HepG2 (cell line): Measurements from ENCODE around the gene CSNK1G1. TPM values are rescaled to one million over a fixed set of nuclear protein-coding genes. Genes with fewer than 3 reads are reported as not detected.

Source experiments
- ATAC-seq: fragments of 200-7000 bp; cut with Tn5 transposase; 3 replicates; pipeline ENCODE4 v1.9.1; 2020; ENCODE audit warnings: mild to moderate bottlenecking, moderate library complexity
- BruUV-seq: library from RNA; stranded (reverse); fragments of 400-500 nt; replicated peaks from 2 replicates; lab custom pipeline; 2021; lab: Mats Ljungman, UMichigan
- CTCF ChIA-PET: fragments of 300-600 bp; formaldehyde crosslinking; extraction: SDS; loops from one replicate; lab custom pipeline; 2021; ENCODE audit warnings: low total read pairs, inconsistent platforms, low intra/inter-chr PET ratio; lab: Yijun Ruan, JAX
- POLR2A ChIA-PET: fragments of 350-600 bp; sonication (Branson Sonifier 250); formaldehyde crosslinking; loops from one replicate; lab custom pipeline; 2020; ENCODE audit warnings: antibody characterized with exemption, inconsistent platforms; lab: Yijun Ruan, JAX
- DNase-seq: peaks from one replicate; pipeline ENCODE4 v3.0.0-alpha.2; 2015; ENCODE audit warnings: low spot score
- FAIRE-seq: peaks from 3 replicates; lab custom pipeline; 2011; peaks lifted over from hg19 to GRCh38; lab: Jason Lieb, UNC
- H2AFZ ChIP-seq: one replicate; pipeline ENCODE4 v1.6.1; 2011; ENCODE audit warnings: low read length, inconsistent platforms
- H3K27ac ChIP-seq: fragments of 300-600 bp; 3 replicates; pipeline ENCODE4 v1.8.0; 2011; ENCODE audit warnings: mixed run types, mild to moderate bottlenecking, mixed read lengths, low read length, inconsistent platforms; ENCODE audit not compliant: insufficient read depth; ENCODE audit errors: extremely low read length
- H3K27me3 ChIP-seq, 2 experiments: fragments of 200-600 bp in 1 of 2; 2 replicates in 1 of 2; 3 replicates in 1 of 2; pipeline versions ENCODE4 v1.6.0 to v1.8.0; 2011; ENCODE audit warnings: low read length in 2 of 2, mild to moderate bottlenecking in 2 of 2, moderate library complexity in 2 of 2, inconsistent platforms in 1 of 2; ENCODE audit not compliant: insufficient read depth in 2 of 2, control insufficient read depth in 1 of 2
- H3K36me3 ChIP-seq, 2 experiments: fragments of 200-600 bp in 1 of 2; replicated peaks in 1 of 2; 2 replicates in 1 of 2; 3 replicates in 1 of 2; pipeline versions ENCODE4 v1.5.1 to v1.8.0; 2011; ENCODE audit warnings: low read length in 2 of 2, inconsistent platforms in 1 of 2; ENCODE audit not compliant: insufficient read depth in 2 of 2, control insufficient read depth in 1 of 2
- H3K4me1 ChIP-seq: 2 replicates; pipeline ENCODE4 v1.5.1; 2012; ENCODE audit warnings: low read length, inconsistent platforms; ENCODE audit not compliant: insufficient read depth
- H3K4me2 ChIP-seq: 2 replicates; pipeline ENCODE4 v1.6.0; 2011; ENCODE audit warnings: low read depth, low read length, inconsistent platforms
- H3K4me3 ChIP-seq, 3 experiments: fragments of 200-600 bp in 1 of 3; sonication (generic), shearing (Covaris generic) in 1 of 3; replicated peaks in 1 of 3; 2 replicates each; pipeline ENCODE4 v1.5.1; 2011 to 2016; ENCODE audit warnings: low read length in 3 of 3, inconsistent platforms in 2 of 3, low read depth in 2 of 3, mild to moderate bottlenecking in 2 of 3, control low read depth in 1 of 3, mixed read lengths in 1 of 3; ENCODE audit not compliant: insufficient read depth in 1 of 3
- H3K79me2 ChIP-seq: one replicate; pipeline ENCODE4 v1.6.1; 2011; ENCODE audit warnings: low read length, inconsistent platforms; ENCODE audit not compliant: insufficient read depth
- H3K9ac ChIP-seq: 2 replicates; pipeline ENCODE4 v1.6.0; 2011; ENCODE audit warnings: mild to moderate bottlenecking, low read depth, low read length, inconsistent platforms; ENCODE audit not compliant: insufficient read depth
- H3K9me3 ChIP-seq: 2 replicates; pipeline ENCODE4 v1.5.1; 2012; ENCODE audit warnings: mild to moderate bottlenecking, low read length
- H4K20me1 ChIP-seq: 2 replicates; pipeline ENCODE4 v1.6.0; 2011; ENCODE audit warnings: inconsistent platforms, mild to moderate bottlenecking, low read length, moderate library complexity; ENCODE audit not compliant: insufficient read depth
- ETV6 ChIP-seq: sonication (generic); formaldehyde crosslinking; conservative IDR thresholded peaks from 2 replicates; pipeline ENCODE4 v1.4.0; 2020; ENCODE audit warnings: missing genetic modification reagents
- MLLT10 ChIP-seq: sonication (generic); formaldehyde crosslinking; IDR thresholded peaks from 2 replicates; pipeline ENCODE4 v1.4.0; 2020; ENCODE audit warnings: missing genetic modification reagents
- POLR2A ChIP-seq, 2 experiments: IDR thresholded peaks; 2 replicates each; pipeline ENCODE4 v1.6.1; 2011; ENCODE audit warnings: low read depth in 2 of 2, low read length in 2 of 2, mild to moderate bottlenecking in 1 of 2, moderate library complexity in 1 of 2; ENCODE audit not compliant: insufficient read depth in 1 of 2
- SAP130 ChIP-seq: IDR thresholded peaks from 2 replicates; pipeline ENCODE4 v1.6.1; 2016; ENCODE audit warnings: low read depth
- SOX6 ChIP-seq, 2 experiments: fragments of 450-650 bp in 1 of 2; sonication (generic) in 1 of 2; formaldehyde crosslinking in 1 of 2; IDR thresholded peaks; 2 replicates each; pipeline versions ENCODE4 v1.4.0 to v1.6.1; 2017 to 2020; ENCODE audit warnings: antibody characterized with exemption in 1 of 2, mild to moderate bottlenecking in 1 of 2, missing genetic modification reagents in 1 of 2
- STAT5B ChIP-seq: sonication (generic); formaldehyde crosslinking; IDR thresholded peaks from 2 replicates; pipeline ENCODE4 v1.4.0; 2020; ENCODE audit warnings: missing genetic modification reagents
- ZNF619 ChIP-seq: sonication (generic); formaldehyde crosslinking; IDR thresholded peaks from 2 replicates; pipeline ENCODE4 v1.4.0; 2020; ENCODE audit warnings: mild to moderate bottlenecking, missing genetic modification reagents
- ZNF670 ChIP-seq: sonication (generic); formaldehyde crosslinking; IDR thresholded peaks from 2 replicates; pipeline ENCODE4 v1.8.0; 2022; ENCODE audit warnings: mild to moderate bottlenecking, missing genetic modification reagents, borderline replicate concordance
- WGBS: methylation state at CpG from one replicate; pipeline ENCODE4 v1.1.6; 2017; ENCODE audit warnings: low lambda C conversion rate; 5-methylcytosine and 5-hydroxymethylcytosine counted together
- in situ Hi-C: cut with HindIII; loops from 2 replicates; pipeline ENCODE4 v1.10.0; 2017; ENCODE audit warnings: low pct_unique_long_range_greater_than_20kb; ENCODE audit not compliant: extremely low pct_ligation_motif_present
- intact Hi-C: fragments of 100-400 bp; cut with micrococcal nuclease; formaldehyde crosslinking; loops from one replicate; pipeline ENCODE4 v1.10.0; 2022; ENCODE audit not compliant: unreplicated experiment
- polyA plus RNA-seq, 8 experiments: library from polyadenylated mRNA; depleted of rRNA in 3 of 8; stranded (reverse) in 7 of 8; unstranded in 1 of 8; fragments of >200 nt; fragmentation: Illumina TruSeq in 4 of 8; extraction: Trizol in 4 of 8; gene quantifications; 2 replicates each; pipeline versions ENCODE4 v1.2.1 to v1.2.3, GENCODE V29; 2011 to 2016; ENCODE audit warnings: low read depth in 4 of 8, missing spikeins in 1 of 8, mixed read lengths in 1 of 8; ENCODE audit not compliant: insufficient read depth in 1 of 8
- total RNA-seq, 5 experiments: library from RNA; depleted of rRNA; stranded (reverse); fragments of >200 nt; fragmentation: Illumina TruSeq; extraction: Trizol; gene quantifications; 2 replicates each; pipeline ENCODE4 v1.2.3, GENCODE V29; 2016; ENCODE audit warnings: low read depth in 1 of 5
- TF ChIP-seq, protein P1 (sequence below): fragments of 450-650 bp; IDR thresholded peaks from 2 replicates; pipeline ENCODE4 v1.6.1; 2016
- TF ChIP-seq, protein P2 (sequence below): sonication (generic); formaldehyde crosslinking; IDR thresholded peaks from 2 replicates; pipeline ENCODE4 v1.5.0; 2020; ENCODE audit warnings: mild to moderate bottlenecking, low read depth, missing genetic modification reagents, borderline replicate concordance
- TF ChIP-seq, protein P3 (sequence below), 2 experiments: sonication (generic) in 1 of 2; formaldehyde crosslinking in 1 of 2; IDR thresholded peaks; 2 replicates each; pipeline versions ENCODE4 v1.6.1 to v1.9.0; 2014 to 2022; ENCODE audit warnings: antibody characterized with exemption in 1 of 2, borderline replicate concordance in 1 of 2, inconsistent platforms in 1 of 2, low read depth in 1 of 2, missing genetic modification reagents in 1 of 2

Gene CSNK1G1
- total and polyA plus RNA-seq, 2 of the 13 experiments (the other 11 are each of a cell fraction or from before 2014, with no cell fraction given) = 8.5 to 12.6 TPM

DNA sequence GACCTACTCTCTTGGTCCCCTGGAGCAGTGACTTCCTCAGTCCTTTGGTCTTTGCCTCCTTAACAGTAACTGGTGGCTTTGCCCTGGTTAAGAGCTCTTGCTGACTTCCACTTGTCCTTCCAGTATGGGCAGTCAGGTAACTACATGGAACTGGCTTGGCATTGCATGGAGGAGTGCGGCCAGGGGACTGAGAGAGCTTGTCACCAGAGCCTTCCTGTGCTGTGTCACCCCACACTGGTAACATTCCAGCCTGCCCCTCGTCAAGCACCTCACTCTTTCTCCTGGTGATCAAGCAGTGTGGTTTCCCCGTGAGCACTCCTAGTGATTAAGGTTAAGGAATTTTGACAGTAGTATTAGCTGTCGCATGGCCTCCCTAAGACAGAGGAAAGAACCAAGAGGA is 223.8 kb downstream of the CSNK1G1 start:
- Histone ChIP-seq H3K4me2 (no peak overlapping the region), H2AFZ (no peak overlapping the region), H3K4me1 (no peaks in the 10 kb centered on the region), H3K9ac (no peak overlapping the region), H4K20me1 (no peaks in the 10 kb centered on the region), H3K27ac (no peak overlapping the region), H3K79me2 (no peaks in the 10 kb centered on the region), H3K4me3 (no peak overlapping the region), H3K9me3 (no peaks in the 10 kb centered on the region), H3K27me3 (no peaks in the 10 kb centered on the region), H3K36me3 (peaks cover 42 to 88% of the 10 kb centered on the region in 2 experiments)
- CTCF ChIA-PET = no interaction called here
- ATAC-seq = no peak
- BruUV-seq = no TSS peak
- POLR2A ChIA-PET = no interaction called here
- no peak for DNase-seq
- TF ChIP-seq, protein P1, sequence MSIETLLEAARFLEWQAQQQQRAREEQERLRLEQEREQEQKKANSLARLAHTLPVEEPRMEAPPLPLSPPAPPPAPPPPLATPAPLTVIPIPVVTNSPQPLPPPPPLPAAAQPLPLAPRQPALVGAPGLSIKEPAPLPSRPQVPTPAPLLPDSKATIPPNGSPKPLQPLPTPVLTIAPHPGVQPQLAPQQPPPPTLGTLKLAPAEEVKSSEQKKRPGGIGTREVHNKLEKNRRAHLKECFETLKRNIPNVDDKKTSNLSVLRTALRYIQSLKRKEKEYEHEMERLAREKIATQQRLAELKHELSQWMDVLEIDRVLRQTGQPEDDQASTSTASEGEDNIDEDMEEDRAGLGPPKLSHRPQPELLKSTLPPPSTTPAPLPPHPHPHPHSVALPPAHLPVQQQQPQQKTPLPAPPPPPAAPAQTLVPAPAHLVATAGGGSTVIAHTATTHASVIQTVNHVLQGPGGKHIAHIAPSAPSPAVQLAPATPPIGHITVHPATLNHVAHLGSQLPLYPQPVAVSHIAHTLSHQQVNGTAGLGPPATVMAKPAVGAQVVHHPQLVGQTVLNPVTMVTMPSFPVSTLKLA = no peak
- TF ChIP-seq ZNF670 (CRISPR knock-in tag) (no peak), MLLT10 (CRISPR knock-in tag) (no peak), STAT5B (CRISPR knock-in tag) (no peak), ETV6 (CRISPR knock-in tag) (no peak), ZNF619 (CRISPR knock-in tag) (no peak), SAP130 (CRISPR knock-in tag) (no peak), SOX6 (IDR thresholded peaks at IDR 0.05) (no peak), SOX6 (CRISPR knock-in tag; IDR thresholded peaks at IDR 0.05) (no peak), POLR2A (IDR thresholded peaks at IDR 0.05; ENCODE audit: insufficient read depth in 1 of 2, low read depth in 2 of 2, low read length in 2 of 2) (no peak)
- TF ChIP-seq, protein P2, sequence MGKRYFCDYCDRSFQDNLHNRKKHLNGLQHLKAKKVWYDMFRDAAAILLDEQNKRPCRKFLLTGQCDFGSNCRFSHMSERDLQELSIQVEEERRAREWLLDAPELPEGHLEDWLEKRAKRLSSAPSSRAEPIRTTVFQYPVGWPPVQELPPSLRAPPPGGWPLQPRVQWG (CRISPR knock-in tag) = no peak
- TF ChIP-seq, protein P3, sequence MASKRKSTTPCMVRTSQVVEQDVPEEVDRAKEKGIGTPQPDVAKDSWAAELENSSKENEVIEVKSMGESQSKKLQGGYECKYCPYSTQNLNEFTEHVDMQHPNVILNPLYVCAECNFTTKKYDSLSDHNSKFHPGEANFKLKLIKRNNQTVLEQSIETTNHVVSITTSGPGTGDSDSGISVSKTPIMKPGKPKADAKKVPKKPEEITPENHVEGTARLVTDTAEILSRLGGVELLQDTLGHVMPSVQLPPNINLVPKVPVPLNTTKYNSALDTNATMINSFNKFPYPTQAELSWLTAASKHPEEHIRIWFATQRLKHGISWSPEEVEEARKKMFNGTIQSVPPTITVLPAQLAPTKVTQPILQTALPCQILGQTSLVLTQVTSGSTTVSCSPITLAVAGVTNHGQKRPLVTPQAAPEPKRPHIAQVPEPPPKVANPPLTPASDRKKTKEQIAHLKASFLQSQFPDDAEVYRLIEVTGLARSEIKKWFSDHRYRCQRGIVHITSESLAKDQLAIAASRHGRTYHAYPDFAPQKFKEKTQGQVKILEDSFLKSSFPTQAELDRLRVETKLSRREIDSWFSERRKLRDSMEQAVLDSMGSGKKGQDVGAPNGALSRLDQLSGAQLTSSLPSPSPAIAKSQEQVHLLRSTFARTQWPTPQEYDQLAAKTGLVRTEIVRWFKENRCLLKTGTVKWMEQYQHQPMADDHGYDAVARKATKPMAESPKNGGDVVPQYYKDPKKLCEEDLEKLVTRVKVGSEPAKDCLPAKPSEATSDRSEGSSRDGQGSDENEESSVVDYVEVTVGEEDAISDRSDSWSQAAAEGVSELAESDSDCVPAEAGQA (IDR thresholded peaks at IDR 0.05; ENCODE audit: low read depth) = no peak
- TF ChIP-seq, protein P3 (CRISPR knock-in tag; IDR thresholded peaks at IDR 0.05; ENCODE audit: borderline replicate concordance) = no peak
- WGBS = 97% methylated on average over 4 of the region's 4 CpGs
- in situ Hi-C loops (no loop called here), intact Hi-C loops (no loop called here)
- no peak for FAIRE-seq
